Measurements from ENCODE around the gene USP48. TPM values are rescaled to one million over a fixed set of nuclear protein-coding genes. Genes with fewer than 3 reads are reported as not detected.

Gene USP48
- total RNA-seq, 2 donors from 2014 or later: 47.1 to 51.3 TPM

DNA sequence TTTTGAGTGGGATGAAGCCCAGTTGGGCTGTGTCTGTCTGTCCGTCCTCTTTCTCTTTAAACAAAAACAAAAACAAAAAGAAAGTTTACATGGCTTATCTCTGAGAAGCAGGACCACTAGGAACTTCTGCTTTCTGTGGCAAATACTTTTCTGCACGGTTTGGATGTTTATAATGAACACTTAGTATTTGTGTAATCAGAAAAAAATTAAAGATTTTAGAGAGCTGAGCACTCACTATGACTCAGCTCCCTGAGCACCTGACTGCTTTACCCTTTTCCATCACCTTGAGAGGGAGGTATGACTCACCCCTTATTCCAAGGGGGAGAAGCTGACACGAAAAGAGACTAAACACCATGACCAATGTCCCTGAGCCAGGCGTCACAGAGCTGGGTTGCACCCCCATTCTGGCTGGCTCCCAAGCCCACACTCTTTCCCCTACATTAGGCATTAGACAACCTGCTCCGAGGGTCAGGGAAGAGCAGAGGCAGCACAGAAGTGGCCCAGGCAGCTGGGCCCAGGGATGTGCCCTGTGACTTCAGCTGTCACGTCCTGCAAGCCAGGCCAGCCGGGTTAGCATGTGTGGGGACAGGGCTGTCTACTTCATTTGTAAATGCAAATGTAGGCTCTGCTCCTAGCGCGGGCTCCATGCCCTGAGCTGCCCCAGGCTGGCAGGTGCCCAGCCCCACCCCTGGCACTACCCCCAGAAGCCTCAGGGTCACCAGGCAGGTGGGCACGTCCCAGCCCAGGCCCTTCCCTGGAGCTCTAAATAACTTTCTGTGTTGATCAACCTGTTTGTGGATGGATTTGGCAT, 144.2 kb downstream of the USP48 start:
- TF ChIP-seq, protein P1, sequence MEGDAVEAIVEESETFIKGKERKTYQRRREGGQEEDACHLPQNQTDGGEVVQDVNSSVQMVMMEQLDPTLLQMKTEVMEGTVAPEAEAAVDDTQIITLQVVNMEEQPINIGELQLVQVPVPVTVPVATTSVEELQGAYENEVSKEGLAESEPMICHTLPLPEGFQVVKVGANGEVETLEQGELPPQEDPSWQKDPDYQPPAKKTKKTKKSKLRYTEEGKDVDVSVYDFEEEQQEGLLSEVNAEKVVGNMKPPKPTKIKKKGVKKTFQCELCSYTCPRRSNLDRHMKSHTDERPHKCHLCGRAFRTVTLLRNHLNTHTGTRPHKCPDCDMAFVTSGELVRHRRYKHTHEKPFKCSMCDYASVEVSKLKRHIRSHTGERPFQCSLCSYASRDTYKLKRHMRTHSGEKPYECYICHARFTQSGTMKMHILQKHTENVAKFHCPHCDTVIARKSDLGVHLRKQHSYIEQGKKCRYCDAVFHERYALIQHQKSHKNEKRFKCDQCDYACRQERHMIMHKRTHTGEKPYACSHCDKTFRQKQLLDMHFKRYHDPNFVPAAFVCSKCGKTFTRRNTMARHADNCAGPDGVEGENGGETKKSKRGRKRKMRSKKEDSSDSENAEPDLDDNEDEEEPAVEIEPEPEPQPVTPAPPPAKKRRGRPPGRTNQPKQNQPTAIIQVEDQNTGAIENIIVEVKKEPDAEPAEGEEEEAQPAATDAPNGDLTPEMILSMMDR (IDR thresholded peaks at IDR 0.05): no peak
- Histone ChIP-seq H3K36me3 (no peaks in the 10 kb centered on the region), H3K9me3 (no peaks in the 10 kb centered on the region), H3K27me3 (no peaks in the 10 kb centered on the region), H3K27ac (no peak overlapping the region), H3K4me1 (no peaks in the 10 kb centered on the region), H3K4me3 (no peak overlapping the region), H3K9ac (ENCODE audit: low read depth in 2 of 2, low read length in 2 of 2) (no peak overlapping the region)
- intact Hi-C loops (cut with DNase I): no loop called here
- no peak for DNase-seq

DNA sequence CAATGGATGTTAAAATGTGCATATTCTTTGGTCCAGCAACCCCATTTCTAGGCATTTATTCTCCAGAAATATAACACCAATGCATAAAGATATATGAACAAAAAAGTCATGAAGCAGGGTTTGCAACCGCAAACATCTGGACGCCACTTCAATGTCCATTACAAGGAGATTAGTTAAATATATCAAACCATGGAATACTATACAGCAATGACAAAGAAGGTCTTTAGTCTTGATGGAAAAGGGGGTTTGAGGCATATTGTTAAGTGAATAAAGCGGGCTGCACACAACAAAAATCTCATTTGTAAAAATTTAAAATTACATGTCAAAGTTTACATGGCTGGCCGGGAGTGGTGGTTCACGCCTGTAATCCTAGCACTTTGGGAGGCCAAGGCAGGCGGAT, 145.4 kb downstream of the USP48 start:
- no peaks in the 10 kb centered on the region for H3K36me3 ChIP-seq
- no peak overlapping the region for H3K4me3 ChIP-seq
- no peaks in the 10 kb centered on the region for H3K9me3 ChIP-seq
- H3K9ac ChIP-seq (ENCODE audit: low read depth in 2 of 2, low read length in 2 of 2): no peak overlapping the region
- TF ChIP-seq, protein P1 (IDR thresholded peaks at IDR 0.05): no peak
- H3K4me1 ChIP-seq: no peaks in the 10 kb centered on the region
- no peak for DNase-seq
- H3K27ac ChIP-seq: no peak overlapping the region
- no peaks in the 10 kb centered on the region for H3K27me3 ChIP-seq
- intact Hi-C loops (cut with DNase I): no loop called here

DNA sequence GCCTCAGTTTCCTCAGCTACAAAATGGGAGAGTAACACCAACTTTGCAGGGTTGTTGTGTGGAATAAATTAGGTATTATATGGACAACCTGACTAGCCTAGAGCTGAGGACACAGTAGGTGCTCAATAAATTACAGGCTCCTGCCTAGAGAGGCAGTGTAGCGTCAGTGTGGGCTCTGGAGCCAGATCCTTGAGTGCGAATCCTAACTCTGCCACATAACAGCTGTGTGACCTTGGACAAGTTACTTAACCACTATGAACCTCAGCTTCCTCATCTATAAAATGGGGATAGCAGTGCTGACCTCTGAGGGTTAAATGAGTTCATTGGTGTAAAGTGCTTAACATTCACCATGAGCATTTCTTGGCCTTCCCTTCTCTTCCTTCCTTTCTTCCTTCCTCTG, 146.9 kb downstream of the USP48 start:
- Histone ChIP-seq H3K4me3 (no peak overlapping the region), H3K9ac (ENCODE audit: low read depth in 2 of 2, low read length in 2 of 2) (no peak overlapping the region), H3K9me3 (no peaks in the 10 kb centered on the region), H3K27me3 (no peaks in the 10 kb centered on the region), H3K4me1 (no peaks in the 10 kb centered on the region), H3K27ac (no peak overlapping the region), H3K36me3 (no peaks in the 10 kb centered on the region)
- no peak for DNase-seq
- intact Hi-C loops (cut with DNase I): no loop called here
- TF ChIP-seq, protein P1 (IDR thresholded peaks at IDR 0.05): no peak

DNA sequence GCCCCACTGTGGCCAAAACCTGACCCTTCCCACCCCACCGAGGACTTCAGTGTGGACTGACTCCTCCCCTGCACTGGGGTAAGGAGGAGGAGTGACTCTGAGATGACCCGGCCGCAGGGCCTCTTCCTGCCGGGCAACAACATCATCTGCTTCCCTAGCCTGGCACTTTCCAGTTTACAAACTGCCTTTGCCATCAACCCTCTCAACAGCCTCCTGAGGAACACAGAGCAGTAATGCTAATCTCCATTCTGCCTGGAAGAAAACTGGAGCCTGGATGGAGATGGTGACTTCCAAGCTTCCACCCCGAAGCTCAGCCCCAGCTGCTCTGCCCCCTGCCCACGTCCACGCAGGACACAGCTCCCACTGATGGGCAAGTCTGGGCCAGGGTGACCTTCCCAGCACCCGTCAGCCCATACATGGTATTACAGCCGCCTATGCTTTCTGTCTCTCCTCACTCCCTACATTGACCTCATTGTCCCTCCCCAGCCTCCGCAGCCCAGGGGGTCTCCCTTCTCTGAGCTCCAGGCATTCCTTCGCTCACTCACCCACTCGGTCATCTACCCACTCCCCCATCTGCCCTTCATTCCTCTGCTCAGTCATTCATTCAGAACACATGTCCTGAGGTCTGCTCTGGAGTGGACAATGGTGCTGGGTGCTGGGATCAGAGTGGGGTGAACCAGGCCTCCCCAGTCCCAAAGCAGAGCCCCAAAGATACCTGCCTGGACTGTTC, 148.0 kb downstream of the USP48 start:
- no peaks in the 10 kb centered on the region for H3K36me3 ChIP-seq
- DNase-seq: no peak
- H3K9me3 ChIP-seq: no peaks in the 10 kb centered on the region
- peak overlapping the region in 1 of 2 donors; percentile 12 for H3K9ac ChIP-seq (ENCODE audit: low read depth in 2 of 2, low read length in 2 of 2)
- peak overlapping the region; percentile 30 for H3K27ac ChIP-seq
- H3K4me1 ChIP-seq: no peaks in the 10 kb centered on the region
- intact Hi-C loops (cut with DNase I): no loop called here
- no peak overlapping the region for H3K4me3 ChIP-seq
- H3K27me3 ChIP-seq: no peaks in the 10 kb centered on the region
- TF ChIP-seq, protein P1 (IDR thresholded peaks at IDR 0.05): no peak

DNA sequence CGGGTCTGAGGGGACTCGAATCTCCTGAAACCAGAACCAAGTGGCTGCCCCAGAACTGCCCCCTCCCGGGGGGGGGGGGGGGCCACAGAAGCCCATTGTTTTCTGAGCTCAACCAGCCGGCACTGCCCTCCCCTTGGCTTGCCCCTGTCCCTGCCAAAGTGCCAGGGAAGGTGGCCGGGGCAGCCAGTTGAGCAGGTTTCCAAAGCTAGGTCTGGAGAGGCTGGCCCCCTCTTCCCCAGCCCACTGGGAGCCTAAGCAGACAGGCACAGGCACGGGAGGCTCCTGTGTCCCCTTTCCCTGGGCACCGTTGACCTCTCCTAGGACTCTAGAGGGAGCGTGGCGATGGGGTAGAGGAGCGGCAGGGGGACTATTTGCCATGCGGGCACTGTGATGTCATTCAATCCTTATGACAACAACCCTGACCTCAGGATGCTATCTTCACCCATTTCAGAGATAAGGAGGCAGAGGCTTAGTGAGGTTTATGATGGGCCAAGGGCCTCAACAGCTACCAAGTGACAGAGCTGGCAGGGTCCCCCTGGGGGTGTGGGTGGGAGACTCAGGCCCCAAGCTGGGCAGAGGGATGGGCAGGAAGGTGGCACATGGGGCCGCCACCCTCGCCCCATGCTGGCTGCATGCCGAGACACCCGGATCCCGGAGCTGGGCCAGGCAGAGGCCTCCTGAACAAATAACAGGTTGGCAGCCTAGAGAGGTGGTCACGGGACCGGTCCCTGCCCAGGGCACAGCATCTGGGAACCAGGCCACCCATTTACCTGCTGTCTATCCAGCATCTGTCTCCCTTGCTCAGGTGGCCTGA, 148.8 kb downstream of the USP48 start:
- TF ChIP-seq, protein P1 (IDR thresholded peaks at IDR 0.05): no peak
- peak overlapping the region; percentile 22 for H3K27ac ChIP-seq
- H3K9me3 ChIP-seq: no peaks in the 10 kb centered on the region
- DNase-seq: peak; percentile 74
- no peaks in the 10 kb centered on the region for H3K27me3 ChIP-seq
- H3K4me3 ChIP-seq: no peak overlapping the region
- peak overlapping the region in 1 of 2 donors; percentile 26 for H3K9ac ChIP-seq (ENCODE audit: low read depth in 2 of 2, low read length in 2 of 2)
- H3K36me3 ChIP-seq: no peaks in the 10 kb centered on the region
- H3K4me1 ChIP-seq: no peaks in the 10 kb centered on the region
- intact Hi-C loops (cut with DNase I): no loop called here
